ENCODE results near the gene KCNK5.

The KCNK5 gene, protein sequence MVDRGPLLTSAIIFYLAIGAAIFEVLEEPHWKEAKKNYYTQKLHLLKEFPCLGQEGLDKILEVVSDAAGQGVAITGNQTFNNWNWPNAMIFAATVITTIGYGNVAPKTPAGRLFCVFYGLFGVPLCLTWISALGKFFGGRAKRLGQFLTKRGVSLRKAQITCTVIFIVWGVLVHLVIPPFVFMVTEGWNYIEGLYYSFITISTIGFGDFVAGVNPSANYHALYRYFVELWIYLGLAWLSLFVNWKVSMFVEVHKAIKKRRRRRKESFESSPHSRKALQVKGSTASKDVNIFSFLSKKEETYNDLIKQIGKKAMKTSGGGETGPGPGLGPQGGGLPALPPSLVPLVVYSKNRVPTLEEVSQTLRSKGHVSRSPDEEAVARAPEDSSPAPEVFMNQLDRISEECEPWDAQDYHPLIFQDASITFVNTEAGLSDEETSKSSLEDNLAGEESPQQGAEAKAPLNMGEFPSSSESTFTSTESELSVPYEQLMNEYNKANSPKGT

DNA sequence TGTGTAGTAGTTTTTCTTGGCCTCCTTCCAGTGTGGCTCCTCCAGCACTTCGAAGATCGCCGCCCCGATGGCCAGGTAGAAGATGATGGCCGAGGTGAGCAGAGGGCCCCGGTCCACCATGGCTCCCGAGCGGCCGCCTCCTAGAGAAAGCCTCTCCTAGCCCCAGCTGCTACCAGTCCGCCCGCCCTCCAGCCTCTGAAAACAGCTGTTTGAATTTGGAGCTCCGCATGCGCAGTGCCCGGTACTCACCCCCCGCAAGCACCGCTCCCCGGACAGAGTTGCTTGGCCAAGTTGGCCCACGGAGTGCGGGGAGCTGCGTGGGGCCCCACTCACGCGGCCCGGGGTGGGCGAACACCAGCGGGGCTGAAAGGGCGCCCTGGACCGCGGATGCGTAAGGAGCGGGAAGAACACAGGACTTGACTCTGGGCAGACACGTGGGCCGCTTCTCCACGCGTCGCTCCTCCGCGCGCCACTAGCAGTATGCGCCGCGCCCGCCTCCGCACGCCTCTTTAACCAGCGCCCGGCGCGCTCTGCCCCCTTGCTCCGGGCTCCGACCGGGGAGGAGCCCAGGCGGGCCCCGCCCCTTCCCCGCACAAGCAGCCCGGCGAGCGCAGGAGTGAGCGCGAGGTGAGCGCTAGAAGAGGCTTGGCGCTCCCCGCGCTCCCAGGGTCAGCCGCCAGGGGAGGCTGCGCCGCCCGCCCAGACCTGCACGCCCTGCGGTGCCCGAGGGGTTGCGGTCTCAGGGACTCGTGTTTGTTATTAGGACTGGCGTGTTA, at the start of gene KCNK5:
Gene KCNK5 (minus strand): TSS at position 484 of the 776 bp plus-strand sequence. CDS start 364 bp downstream, at position 120.
- no peak for DNase-seq

DNA sequence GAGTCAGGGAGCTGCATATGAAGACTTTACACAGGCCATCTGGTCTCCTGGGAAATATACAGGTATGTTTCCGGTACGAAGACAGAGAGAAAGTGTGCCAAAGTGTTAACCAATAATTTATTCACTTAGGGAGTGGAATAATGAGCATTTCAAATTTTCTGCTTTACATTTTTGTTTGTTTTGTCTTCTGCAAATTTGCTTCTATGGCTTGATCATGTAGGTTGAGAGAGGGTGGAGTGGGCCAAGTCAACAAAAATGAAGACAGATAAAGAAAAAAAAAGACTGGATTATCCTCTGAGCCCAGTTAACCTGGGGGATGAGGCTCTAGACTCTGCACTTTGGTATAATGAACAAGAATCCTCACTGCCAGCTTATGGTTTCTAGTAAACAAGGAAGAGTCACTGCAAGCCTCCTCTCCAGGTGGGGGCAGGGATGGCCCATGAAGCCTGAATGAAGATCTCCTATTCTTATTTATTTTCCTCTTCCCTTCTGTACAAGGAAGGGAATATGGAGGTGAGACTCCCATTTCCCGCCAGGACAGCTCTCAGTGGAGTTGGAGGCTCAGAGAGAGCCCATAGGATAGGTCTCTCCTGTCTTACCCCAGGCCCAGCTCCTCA, 47.2 kb upstream of the KCNK5 start:
- no peak for DNase-seq

DNA sequence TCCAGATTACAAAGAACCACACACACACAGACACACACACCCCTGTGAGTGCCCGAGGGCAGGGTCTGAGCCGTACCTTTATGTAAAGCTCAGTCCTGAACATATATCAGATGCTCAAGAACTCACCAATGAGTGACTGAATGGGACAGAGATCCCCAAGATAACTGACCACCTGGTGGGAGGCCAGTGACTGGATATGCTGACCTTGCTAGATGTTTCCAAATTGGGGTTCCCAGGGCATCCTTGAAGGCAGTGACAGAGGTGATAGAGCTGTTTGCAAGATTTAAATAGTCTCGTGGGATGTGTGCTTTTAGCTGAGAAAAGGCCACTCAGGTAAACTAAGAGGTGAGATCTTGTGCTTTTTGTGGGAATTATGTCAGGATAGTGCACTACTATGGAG, 45.6 kb upstream of the KCNK5 start:
- no peak for DNase-seq

DNA sequence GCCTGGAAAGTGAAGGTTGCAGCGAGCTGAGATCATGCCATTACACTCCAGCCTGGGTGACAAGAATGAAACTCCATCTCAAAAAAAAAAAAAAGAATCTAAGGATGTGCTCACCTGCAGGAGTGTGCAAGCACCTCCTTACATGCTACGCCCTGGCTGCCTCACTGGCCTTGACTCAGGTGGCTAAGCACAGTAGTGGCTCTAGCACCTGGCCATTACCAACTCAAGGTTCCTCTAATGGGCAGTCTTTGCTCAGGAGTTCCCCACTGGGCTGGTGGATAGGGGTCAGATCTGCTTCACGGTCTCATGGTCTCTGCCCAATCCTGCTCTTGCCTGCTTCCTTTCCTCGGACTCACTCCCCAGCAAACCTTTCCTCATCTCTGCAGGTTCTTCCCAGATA, 45.2 kb upstream of the KCNK5 start:
- no peak for DNase-seq

DNA sequence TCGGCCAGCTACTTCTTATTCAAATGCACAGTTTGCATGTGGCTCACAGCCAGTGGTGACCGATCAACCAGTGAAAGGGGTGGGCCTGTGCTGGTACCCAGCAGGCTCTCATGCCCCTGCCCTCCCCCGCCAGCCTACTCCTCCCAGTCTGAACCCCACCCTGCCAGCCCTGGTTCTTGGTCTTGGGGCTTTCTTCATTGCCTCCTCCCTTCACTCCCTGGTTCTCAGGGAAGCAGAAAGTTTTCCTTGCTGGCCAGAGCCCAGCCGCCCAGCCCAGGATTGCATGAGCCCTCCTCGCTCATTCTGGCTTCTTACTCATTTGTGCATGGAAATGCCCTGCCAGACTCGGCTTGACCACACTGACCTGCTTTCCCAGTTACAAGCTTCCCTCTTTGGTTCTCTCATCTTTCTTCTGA, 44.1 kb upstream of the KCNK5 start:
- DNase-seq: no peak

DNA sequence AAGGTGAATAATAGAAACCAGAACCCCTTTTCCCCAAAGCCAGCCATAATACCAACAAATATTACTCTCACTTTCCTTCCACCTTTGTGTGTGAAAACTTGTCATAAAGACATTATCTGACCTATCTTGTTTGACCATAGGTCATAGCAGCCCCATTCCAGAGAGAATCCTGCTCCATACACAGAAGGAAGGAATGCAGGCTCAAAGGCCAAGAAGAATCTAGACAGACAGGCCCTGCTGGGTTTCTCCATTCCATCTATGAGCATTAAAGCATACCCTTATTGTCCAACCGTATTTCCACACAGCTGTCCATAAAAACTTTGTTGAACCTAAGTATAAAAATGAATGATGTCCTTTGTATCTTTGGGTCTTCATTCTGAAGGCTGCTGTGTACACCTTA, 40.7 kb upstream of the KCNK5 start:
- no peak for DNase-seq

DNA sequence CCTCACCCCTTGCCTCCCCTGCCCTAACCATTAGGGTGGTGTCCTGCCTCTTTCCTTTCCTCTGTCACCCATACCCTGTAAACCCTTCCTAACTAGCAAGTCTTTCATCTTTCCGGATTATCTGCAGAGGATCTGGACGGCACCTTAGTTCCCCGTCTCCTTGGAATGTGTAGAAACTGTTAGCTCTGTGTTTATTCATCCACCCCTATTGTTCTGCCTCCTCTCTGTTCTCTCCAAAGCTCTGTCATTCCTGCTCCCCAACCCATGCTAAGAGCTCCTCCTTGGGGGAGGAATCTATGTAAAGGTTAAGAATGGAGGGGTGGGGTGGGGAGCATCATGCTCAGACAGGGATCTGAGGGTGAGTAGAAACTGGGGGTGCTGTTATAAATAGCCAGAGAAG, 39.4 kb upstream of the KCNK5 start:
- no peak for DNase-seq

DNA sequence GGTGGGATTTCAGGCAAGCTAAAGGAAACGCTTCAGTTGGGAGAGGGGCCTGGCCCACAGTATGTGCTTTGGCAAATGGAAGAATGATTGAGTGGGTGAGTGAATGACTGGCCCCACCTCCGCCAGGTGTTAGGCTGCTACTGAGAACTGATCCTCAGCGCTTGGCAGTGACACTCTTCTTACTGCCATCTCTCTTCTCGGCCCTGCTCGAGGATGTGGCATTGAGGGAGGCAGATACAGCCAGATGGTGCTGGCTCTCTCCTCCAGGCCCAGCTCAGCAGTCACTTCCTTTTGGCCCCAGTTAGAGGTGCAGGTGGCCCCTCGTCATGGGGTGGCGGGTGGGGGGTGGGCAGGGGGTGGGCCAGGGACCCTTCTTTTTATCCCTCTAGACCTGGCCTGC, 38.9 kb upstream of the KCNK5 start:
- no peak for DNase-seq

DNA sequence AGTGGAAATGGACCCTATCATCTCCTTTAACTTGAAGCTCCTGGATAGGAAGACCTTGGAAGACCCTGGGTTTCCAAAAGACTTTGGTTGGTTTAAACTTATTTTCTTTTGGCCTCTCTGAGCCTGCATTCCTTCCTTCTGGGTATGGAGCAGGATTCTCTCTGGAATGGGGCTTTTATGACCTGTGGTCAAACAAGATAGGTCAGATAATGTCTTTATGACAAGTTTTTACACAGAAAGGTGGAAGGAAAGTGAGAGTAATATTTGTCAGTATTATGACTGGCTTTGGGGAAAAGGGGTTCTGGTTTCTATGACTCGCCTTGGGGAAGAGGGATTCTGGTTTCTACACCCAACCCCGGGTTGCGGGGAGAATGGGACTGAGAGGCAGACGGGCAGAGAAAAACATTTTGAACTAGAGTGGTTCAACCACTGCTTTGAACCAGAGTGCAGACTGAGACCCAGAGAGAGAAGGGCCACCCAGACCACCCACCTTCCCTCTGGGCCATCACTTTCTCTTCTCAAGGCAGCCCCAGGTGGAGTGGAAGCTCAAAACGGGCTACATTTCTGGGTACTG, 37.6 kb upstream of the KCNK5 start:
- DNase-seq: no peak

DNA sequence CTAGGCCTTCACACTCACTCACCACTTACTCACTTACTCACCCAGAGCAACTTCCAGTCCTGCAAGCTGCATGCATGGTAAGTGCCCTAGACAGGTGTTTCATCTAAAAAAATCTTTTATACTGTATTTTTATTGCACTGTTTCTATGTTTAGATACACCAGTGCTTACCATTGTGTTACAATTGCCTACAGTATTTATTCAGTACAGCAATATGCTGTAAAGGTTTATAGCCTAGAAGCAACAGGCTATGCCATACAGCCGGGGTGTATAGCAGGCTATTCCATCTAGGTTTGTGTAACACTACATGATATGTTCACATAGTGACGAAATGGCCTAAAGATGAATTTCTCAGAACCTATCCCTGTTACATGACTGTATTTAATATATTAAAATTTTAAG, 37.1 kb upstream of the KCNK5 start:
- no peak for DNase-seq

DNA sequence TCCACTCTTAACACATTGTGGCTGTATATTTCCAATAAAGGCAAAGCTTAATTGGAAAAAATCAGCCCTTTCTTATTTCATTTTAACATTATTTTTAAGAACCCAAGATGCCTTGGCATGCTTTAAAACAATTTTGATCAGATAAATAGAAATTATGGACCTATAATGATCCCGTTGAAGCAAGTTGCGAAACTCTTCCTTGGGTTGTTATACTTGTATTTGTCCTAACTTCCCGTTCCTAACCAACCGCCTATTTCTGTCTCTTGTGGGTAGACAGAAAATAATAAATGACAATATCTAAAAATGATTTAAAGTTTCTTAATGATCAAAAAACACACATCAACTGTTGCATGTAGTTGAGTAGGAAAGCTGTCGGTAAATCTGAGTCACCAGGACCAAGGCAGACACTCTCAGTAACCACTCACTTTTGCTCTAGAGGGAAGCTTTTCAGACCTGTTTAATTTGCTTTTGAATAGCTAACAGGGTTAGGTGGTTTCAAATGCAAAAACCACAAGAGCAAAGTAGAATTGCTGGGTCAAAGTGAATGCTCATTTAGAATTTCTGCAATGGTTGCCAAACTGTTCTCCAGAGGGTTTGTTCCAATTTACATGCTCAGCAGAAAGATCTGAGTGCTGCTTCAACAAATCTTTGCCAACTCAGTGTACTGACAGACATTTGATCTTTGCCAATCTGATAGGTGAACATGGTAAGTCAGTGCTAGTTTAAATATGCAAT, 34.2 kb upstream of the KCNK5 start:
- DNase-seq: peak; percentile 6

DNA sequence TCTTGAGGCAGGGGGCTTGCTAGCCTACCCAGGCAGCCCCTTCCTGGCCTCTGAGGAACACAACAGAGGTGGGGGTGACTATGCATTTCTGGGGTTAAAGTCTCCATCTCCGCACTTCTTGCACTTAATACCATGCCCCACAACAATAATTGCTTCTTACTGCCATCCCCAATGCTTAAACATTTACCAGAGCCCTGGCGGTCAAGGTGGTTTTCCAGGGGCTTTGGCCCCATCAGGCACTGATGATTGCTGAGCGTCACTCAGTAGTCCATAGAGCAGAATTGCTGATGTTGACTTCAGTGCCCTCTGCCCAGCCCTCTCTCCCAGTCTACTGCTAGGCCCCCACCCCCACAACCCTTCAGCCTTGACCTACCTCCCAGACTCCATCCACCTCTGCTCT, 32.5 kb upstream of the KCNK5 start:
- DNase-seq: no peak

DNA sequence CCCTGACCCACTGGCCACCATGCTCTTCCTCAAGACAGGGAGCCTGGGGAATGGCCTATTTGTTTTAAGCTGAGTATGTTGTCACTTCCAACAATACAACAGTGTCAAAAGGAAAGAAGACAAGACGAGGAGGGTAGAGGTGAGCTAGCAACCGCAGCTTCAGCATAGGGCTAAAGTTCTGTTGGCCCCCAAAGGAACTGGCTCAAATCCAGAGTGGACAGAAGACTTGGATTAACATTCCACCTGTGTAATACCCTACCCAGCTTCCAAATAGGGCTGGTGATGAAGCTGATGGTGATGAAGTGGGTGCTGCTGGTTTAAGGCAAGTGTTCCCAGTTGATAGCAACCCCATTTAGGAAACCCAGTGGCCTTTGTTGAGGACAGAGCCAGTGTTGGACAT, 31.7 kb upstream of the KCNK5 start:
- DNase-seq: no peak

DNA sequence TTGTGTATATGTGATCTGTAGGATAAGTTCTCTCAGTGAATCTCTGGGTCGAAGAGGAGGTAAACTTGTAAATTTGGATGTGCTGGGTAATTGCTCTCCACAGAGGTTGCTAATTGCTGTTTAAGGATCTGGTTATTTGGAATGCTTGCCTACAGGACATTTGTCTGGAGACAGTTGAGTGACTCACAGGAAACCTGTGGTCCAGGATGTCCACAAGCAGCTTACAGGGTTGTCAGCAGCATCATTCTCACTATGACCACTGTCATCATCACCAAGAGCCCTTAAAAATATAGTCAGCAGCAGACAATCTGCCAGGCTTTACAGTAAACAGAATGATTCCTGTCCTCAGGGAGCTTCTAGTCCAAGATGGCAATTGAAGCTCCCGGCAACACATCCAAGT, 31.2 kb upstream of the KCNK5 start:
- DNase-seq: no peak

DNA sequence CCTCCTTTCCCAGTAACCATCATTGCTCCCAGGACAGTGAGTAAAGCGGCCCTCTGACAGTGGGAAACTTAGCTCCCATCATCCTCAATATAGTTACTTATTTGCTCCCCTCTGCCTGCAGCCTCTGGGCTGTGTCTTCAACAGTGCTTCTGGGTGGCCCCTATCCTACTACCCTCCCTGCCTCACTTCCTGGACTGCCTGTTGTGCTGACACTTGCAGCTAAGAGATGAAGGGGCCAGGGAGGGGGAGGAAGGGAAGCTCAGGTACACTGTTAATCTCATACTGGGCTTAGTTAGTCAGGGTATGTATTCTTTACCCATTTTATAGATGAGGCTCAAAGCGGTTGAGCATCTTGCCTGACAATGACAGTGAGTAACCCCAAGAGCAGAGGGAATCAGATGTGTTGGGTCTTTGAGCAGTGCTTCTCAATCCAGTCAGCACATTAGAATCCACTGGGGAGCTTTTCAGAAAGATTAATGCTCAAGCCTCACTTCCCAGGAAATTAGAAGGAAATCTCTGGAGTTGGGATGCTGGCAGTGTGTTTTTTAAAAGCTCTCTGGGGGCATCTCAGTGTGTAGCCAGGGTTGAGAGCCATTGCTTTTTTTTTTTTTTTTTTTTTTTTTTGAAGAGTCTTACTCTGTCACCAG, 27.1 kb upstream of the KCNK5 start:
- DNase-seq: no peak

DNA sequence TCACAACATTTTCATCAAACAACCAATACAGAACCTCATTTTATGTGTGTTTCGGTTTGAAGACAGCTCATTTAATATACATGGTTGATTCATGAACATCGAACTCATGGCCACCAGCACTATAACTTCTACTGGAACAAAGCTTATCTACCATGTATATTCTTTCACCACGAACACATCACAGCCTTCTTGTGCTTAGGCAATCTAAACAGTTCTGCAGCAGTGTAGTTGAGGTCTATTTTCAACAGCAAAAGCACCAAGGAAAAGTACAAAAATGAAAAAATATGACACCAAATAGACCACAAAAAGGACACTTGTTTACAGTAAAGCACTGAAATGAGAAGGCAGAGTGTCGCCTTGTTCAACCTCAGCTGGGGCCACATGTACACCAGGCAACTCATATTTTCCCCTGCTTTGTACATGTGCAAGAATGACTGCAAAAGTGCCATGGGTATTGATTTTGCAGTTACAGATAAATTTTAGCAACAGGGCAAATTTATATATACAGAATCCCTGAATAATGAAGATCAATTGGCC, 25.8 kb upstream of the KCNK5 start:
- no peak for DNase-seq

DNA sequence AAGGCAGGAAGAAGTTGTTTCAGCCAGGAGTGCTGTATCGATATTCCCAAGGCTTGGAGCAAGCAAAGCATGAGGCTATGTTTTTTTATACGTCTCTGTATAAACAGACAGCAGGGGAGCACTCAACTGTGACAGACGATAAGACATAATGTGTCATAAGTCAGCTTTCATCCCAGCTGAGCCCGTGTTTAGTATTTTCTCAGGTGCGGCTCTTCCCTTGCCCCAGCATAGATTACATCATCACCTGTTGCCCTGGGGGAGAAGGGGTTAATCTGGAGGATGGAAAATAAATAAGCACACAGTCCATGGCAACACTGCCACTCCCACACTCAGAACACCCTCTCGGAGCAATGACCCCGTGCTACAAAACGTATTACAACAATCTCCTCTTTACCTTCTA, 22.1 kb upstream of the KCNK5 start:
- DNase-seq: no peak

DNA sequence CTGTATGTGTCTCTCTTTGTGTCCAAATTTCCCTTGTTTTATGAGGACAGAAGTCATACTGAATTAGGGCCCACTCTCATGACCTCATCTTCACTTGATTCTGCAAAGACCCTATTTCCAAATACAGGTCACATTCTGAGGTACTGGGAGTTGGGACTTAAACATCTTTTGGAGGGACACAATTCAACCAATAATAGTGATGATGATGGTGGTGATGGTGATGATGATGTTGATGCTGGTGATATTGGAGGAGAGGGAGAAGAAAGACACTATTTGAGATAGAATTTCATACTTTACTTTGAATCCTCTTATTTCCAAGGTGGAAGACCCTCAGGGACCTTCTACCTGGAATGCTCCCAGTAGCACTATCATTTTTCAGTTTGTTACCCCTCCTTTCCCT, 21.2 kb upstream of the KCNK5 start:
- no peak for DNase-seq

DNA sequence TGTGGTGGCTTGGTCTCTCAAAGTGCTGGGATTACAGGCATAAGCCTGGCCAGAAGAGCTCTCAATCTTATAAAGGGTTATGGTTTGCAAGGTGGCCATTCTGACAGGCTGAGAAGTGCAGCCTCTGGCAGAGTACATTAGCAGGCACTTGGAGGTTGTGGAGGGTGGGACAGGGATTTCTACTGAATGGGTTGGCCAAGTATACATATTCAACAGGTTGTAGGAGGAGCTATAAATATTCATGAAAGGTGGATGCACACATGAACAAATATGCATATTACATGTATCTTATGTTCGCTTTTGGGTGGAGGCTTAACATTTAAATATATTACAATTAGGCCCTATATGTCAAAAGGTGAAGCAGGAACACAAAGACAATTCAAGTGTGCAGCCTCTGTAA, 20.0 kb upstream of the KCNK5 start:
- no peak for DNase-seq

DNA sequence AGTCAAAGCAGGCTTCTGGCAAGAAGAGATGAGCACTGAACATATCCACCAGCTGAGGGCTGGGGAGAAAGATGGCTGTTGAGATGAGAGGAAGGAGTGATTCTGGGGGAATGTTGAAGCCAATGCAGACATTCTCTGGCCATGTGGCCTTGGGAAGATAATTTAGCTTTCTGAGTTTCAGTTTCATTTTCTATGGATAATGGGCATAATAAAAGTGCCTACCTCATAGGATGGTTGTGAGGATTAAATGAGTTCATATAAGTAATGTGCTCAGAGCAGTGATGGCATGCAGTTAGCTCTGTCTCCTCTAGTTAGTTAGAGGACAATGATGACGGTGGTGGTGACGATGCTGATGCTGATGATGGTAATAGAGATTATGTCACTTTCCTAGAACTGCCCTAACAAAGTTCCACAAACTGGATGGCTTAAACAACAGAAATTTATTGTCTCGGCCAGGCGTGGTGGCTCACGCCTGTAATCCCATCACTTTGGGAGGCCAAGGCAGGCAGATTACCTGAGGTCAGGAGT, 18.5 kb upstream of the KCNK5 start:
- DNase-seq: no peak

DNA sequence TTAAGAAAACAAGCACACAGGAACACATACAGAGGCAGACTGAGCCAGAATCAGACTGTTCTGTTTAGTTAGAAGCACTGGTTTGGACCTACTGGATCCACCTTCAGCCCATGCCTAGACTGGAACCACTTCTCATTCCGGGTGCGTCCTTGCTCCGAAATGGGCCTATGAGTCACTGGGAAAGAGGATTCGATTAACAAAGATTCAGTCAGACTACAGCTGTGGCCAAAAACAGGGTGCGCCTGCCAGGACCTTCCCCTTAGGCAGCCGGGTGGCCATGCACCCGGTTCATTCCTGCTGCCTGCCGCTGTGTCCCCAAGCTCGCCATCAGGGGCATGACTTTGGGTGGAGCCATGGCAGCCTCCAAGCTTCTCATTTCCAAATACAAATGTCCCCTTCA, 14.5 kb upstream of the KCNK5 start:
- no peak for DNase-seq
